GM10248 (cell line): ENCODE data around the gene PPP1R7.

ENCODE experiments used
- CTCF ChIA-PET: fragments of 300-600 bp; sonication (Branson Sonifier 250); formaldehyde crosslinking; extraction: SDS; loops from one replicate; lab custom pipeline; 2021; ENCODE audit warnings: antibody characterized with exemption; lab: Yijun Ruan, JAX
- POLR2A ChIA-PET: fragments of 350-650 bp; sonication (Branson Sonifier 250); formaldehyde crosslinking; extraction: SDS; loops from one replicate; lab custom pipeline; 2020; ENCODE audit warnings: antibody characterized with exemption; lab: Yijun Ruan, JAX
- DNase-seq: peaks from one replicate; pipeline ENCODE4 v3.0.0; 2012; ENCODE audit errors: extremely low spot score
- CTCF ChIP-seq: IDR thresholded peaks from 2 replicates; pipeline ENCODE4 v1.5.1; 2012; ENCODE audit warnings: mild to moderate bottlenecking, low read depth; ENCODE audit errors: extremely low read depth, missing control alignments, control extremely low read depth

PPP1R7 gene

DNA sequence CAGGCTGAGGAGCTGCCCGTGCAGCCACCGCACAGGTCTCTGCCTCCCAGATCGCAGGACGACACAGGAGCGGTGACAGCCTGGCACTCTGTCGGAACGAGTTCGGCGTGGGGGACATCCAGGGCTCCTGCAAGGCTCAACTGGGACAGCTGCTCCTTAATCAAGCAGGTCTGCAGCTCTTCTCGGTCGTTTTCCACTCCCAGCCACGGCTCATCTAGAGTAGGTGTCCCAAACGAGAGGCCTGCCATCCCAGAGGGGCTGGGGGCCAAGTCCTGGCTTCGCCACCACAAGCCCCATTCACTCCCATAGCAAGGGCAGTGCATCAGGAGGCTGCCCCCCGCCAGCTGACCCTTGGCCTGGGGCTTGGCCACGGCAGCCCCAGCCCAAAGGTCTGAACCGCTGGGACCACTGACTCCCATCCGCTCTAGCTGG, 23.5 kb upstream of the PPP1R7 start:
- POLR2A ChIA-PET: no interaction called here
- CTCF ChIA-PET: interaction anchor here (0.9 to 3.9 kb wide), 2 partner anchors 14 to 23 kb away, joined by 3 to 17 read pairs; partner anchors contain the start of gene PPP1R7
- TF ChIP-seq CTCF: no peak

DNA sequence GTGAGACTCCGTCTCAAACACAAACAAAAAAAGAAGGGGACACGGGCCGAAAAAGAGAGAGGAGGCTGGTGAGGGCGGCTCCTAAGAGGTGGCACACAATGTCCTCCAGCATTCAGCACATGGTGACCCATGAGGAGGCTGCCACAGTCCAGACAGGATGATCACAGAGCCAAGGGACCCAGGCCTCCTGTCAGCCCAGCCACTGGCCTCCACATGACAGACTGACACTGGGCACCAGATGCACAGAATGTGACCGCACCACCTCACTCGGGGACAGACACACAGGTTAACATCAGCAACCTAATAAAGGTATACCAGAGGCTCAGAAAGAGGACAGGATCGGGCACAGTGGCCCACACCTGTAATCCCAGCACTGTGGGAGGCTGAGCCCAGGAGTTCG, 22.0 kb upstream of the PPP1R7 start:
- ChIA-PET CTCF (no interaction called here), POLR2A (interaction anchor here (1.6 kb wide), 1 partner anchor 18 kb away, joined by 4 read pairs; no protein-coding TSS in a partner anchor)
- TF ChIP-seq CTCF: no peak
- no peak for DNase-seq

More for the DNA sequence above, 23.5 kb upstream of the PPP1R7 start:
- no peak for DNase-seq

DNA sequence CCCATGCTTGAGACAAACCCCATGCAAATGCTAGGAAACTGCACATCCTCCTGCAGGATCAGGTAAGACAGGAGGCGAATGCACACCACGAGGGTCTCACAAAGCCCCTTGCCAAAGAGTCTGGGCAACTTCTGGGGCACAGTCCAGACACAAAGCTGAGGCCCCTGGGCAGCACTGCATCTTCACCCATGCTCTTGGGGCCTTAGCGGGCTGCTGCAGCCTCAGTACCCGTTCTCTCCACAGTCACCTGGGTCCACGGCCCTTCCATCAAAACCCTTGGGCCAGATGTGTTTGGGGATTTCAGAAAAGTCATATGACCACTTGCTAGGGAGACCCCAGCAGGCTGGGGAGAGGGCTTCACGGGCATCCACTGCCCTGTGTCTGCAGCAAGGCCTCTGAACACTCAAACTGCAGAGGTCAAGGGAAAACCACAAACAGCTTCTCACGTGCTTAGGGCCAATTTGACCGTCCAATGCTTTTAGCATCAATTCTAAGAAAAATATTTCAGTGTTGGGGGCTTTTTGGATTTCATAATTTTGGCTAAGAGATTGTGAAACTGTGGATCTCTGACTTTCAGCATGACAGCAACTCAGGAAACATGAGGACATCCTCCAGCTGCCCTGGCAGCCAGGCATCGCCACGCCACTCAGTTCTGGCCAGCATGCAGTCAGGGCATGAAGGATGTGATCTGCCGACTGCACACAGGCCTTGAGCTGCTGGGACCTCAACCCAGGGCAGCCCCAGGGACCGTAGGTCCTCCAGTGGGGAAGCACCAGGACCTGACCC, 21.0 kb upstream of the PPP1R7 start:
- ChIA-PET POLR2A (interaction anchor here (1.6 kb wide), 1 partner anchor 19 kb away, joined by 4 read pairs; no protein-coding TSS in a partner anchor), CTCF (interaction anchor here (1.4 kb wide), 2 partner anchors 11 to 25 kb away, joined by 3 to 6 read pairs; no protein-coding TSS in a partner anchor)
- no peak for DNase-seq
- TF ChIP-seq CTCF: no peak

DNA sequence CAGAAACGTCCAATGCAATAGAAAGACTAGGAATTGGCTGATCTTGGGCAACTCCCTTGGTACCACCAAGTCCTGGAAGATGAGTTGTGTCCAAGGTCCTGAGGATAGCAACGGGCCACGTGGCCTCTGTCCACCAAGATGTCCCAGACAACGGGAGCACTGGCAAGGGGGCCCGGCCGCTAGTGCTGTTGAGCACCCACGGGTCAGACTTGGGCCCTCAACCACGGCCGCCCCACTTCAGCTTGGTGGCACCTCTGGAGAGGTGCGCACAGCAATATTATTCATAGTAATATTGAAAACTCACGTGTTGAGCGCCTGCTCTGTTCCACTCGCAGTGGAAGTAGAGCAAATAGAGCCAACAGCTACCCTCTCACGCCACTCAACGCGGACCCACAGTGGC, 20.0 kb upstream of the PPP1R7 start:
- ChIA-PET POLR2A (no interaction called here), CTCF (interaction anchor here (0.6 to 1.4 kb wide), 4 partner anchors 10 to 26 kb away, joined by 3 to 6 read pairs (median 3); partner anchors contain the start of gene PASK)
- TF ChIP-seq CTCF: no peak
- DNase-seq: no peak

- POLR2A ChIA-PET: interaction anchor here (0.7 kb wide), 1 partner anchor 73 kb away, joined by 7 read pairs; no protein-coding TSS in a partner anchor
- CTCF ChIA-PET: interaction anchor here (0.9 to 1.2 kb wide), 2 partner anchors 10 to 19 kb away, joined by 3 read pairs; no protein-coding TSS in a partner anchor
- TF ChIP-seq CTCF: no peak
- no peak for DNase-seq
These were observed 18.7 kb upstream of the PPP1R7 start for GRCh38 chr2:241131531-241131930.
